HG03460 (cell line): ENCODE results near the gene NOXO1.
"Not testable (repeated sequence)": the region's sequence is repeated elsewhere in the genome, so short reads cannot be mapped to it uniquely, and the experiment has no call there.

Source experiments
- ATAC-seq: cut with Tn5 transposase; IDR thresholded peaks from one replicate; pipeline ENCODE4 v1.9.1; 2021; ENCODE audit not compliant: unreplicated experiment

NOXO1 gene

DNA sequence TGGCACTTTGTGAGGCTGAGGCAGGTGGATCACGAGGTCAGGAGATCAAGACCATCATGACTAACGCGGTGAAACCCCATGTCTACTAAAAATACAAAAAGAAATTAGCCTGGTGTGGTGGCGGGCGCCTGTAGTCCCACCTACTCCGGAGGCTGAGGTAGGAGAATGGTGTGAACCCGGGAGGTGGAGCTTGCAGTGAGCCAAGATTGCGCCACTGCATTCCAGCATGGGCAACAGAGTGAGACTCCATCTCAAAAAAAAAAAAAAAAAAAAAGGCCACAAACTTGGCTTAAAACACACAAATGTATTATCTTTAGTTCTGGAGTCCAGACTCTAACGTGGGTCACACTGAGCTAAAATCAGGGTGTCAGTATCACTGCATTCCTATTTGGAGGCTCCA lies 30.5 kb upstream of the NOXO1 start:
- ATAC-seq = not testable (repeated sequence)

- peak; percentile 59 for ATAC-seq
These were observed 28.7 kb upstream of the NOXO1 start, which contains the start of gene ZNF598 for GRCh38 chr16:2009791-2010510. Gene ZNF598 (minus strand): TSS chr16:2009821.

DNA sequence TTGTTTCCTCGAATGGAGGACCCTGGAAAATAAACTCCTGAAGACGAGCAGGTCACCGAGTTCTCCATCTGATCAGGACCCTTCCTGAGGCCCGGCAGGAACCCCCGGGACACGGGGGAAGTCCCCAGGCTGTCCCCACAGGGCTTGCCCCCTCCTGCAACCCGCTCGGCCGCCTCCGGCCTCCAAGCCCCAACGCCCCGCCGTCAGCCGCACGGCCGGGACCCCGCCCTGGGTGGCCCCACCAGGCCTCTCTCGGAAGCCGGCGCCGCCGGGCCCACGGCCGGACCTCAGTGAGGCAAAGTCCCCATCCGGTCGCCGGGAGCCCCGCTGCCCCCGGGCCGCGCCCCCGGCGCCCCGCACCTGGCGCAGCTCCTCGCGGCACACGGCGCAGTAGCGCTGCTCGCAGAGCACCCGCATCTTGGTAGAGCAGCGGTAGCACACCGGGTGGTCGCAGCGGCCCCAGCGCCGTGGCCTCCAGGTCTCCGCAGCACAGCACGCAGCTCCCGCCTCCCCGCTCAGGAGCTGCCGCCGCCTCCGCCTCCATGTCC lies 28.0 kb upstream of the NOXO1 start:
- ATAC-seq = peak; percentile 18

- no peak for ATAC-seq
These were observed 27.4 kb upstream of the NOXO1 start for GRCh38 chr16:2008631-2009163.

- ATAC-seq = no peak
These were observed 26.8 kb upstream of the NOXO1 start for GRCh38 chr16:2008009-2008526.

- ATAC-seq = no peak
These were observed 26.0 kb upstream of the NOXO1 start for GRCh38 chr16:2007081-2007836.

- ATAC-seq = no peak
These were observed 25.0 kb upstream of the NOXO1 start for GRCh38 chr16:2006317-2006716.

GRCh38 chr16:2005646-2006045 lies 24.4 kb upstream of the NOXO1 start:
- ATAC-seq = no peak

GRCh38 chr16:2004795-2005517 lies 23.7 kb upstream of the NOXO1 start:
- no peak for ATAC-seq

DNA sequence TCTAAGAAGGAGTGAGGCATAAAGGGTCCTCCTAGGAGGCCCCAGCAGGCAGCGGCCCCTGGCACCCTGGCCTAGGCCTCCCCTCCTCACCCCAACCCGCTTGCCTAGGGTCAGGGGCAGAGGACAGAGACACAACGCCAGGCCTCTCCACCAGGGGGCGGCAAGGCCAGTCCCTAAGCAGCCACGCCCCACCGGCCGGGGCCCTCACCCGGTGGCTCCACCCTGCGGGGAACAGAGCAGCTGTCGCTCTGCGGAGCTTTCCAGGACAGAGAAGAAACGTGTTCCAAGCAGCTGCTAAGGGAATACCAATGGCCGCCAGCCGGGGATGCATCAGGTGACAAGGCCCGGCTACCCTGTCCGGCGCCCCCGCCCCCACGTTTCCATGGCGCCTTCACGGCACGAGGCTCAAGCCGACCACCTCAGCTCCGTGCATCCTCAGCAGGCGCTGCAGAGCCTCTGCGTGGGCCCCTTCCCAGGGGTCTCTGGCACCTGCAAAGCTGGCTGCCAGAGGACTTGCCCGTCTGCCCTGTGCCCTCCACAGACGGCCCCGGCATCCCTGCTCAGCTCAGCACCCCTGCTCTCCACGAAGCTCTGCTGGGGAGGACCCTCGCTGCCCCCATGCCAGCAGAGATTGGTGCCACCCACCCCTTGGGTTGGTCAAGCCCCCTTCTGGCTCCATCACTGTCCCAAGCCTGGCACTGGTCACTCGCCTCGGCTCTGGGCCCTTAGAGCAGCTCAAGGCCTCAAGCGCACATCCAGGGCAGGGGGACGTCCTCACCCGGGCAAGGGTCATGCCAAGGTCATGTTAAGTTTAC lies 22.8 kb upstream of the NOXO1 start:
- peak; percentile 56 for ATAC-seq

DNA sequence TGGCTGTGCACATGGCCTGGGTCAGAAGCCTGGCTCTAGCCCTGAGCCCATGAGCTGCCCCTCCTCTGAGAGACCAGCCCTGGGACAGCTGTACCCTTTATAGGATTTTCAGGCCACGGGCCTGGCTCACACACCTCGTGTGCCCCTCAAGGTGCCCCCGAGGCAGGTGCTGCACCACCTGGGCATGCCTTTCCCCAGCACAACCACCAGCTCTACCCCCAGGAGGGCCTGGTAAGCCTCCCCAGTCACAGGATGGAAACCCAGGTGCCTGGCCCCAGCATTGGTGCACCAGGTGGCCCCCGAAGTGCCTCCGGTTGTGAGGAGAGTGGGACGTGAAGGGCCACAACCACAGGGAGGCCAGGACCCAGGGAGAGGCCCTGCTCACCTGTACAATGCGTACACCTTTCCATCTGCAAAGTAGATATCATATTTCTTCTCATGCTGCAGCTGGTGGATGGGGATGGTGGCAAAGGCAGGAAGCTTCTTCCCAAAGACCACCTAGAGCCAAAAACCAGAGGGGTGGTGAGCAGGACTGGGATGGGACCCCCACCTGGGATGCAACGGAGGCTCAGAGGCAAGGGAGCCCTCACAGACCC lies 22.1 kb upstream of the NOXO1 start:
- ATAC-seq = no peak

- no peak for ATAC-seq
These were observed 21.3 kb upstream of the NOXO1 start for GRCh38 chr16:2002406-2003230.

DNA sequence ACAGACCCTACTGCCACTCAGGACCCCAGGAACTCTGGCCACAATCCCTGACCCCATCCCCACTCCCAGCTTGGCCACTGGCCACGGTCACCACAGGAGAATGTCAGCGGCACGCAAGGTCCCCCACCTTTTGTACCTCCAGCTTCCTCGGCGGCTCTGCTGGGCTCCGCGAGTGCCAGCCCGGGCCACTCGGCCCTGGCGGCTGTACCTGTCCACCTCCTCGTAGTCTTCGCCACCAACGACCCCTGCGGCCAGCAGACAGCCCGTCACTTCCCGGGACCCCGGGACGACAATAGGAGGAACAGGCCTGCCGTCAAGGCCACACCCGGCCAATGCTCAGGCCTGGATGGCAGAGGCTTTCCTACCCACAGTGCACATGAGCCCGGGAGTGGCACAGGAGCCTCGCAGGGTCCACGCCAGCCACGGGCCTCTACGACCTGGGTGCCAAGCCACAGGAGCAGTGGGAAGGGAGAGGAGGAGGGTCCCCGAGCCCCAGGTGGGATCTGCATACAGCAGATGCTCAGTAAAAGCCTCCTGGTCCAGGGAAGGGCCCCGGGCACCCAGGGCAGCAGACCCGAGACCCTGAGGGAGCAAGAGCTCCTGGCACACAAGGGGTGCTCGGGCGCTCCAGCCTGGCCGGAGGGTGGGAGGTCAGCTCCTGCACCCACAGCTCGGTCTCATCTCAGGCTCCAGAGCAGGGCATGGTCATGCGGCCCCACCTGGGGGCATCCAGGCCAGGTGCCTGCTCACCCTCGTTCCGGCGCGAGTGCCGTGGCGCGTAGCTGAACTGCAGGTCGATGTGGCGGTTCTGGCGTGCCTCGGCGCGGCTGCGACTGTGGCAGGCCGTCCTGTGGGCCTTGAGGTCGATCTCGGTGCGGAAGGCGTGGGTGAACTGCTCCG lies 20.4 kb upstream of the NOXO1 start:
- ATAC-seq = no peak

DNA sequence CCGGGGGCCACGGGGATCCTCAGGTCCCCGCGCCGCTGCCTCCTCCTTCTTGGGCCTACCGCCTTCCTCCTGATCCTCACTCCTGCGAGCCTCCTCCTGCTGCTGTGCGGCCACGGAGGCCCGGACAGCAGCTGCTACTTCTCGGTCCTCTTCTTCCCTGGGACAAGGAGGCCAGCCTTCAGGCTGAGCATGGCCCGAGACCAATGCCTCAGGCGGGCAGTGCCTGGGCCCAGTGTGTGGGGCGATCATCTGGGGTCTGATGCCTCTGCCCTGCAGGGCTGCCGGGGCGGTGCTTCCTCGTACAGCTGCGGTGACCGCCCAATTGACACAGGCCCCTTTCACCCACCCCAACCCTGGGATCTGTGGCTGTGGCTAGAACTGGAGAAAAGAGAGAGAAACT lies 19.8 kb upstream of the NOXO1 start:
- ATAC-seq = no peak

DNA sequence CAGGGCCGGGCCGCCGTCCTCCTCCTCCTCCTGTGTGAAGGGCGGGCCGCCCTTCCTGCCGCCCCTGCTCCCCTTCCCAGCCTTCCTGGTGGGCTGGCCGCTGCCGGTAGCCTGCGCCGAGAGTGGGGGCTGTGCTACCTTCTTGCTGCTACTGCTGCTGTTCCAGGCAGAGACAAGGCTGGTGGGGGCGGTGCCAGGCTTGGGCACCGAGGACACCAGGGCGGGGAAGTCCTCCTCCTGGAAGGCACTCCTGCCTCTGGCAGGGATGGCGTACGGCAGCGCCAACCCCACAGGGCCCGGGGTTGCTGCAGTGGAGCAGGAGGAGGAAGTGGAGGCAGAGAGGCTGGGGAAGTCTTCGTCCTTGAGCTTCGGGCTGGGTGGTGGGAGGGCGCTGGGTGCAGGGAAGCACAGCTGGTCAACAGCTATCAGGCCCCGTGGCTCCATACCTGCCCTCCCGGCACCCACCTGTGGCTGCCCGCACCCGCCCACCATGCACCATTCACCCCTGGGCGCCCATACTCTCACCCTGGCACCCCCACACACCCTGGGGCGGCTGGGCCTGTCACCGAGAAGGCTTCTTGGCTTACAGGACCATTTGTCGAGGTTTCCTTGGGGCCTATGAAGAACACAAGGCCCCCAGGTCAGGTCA lies 18.7 kb upstream of the NOXO1 start:
- ATAC-seq = no peak

DNA sequence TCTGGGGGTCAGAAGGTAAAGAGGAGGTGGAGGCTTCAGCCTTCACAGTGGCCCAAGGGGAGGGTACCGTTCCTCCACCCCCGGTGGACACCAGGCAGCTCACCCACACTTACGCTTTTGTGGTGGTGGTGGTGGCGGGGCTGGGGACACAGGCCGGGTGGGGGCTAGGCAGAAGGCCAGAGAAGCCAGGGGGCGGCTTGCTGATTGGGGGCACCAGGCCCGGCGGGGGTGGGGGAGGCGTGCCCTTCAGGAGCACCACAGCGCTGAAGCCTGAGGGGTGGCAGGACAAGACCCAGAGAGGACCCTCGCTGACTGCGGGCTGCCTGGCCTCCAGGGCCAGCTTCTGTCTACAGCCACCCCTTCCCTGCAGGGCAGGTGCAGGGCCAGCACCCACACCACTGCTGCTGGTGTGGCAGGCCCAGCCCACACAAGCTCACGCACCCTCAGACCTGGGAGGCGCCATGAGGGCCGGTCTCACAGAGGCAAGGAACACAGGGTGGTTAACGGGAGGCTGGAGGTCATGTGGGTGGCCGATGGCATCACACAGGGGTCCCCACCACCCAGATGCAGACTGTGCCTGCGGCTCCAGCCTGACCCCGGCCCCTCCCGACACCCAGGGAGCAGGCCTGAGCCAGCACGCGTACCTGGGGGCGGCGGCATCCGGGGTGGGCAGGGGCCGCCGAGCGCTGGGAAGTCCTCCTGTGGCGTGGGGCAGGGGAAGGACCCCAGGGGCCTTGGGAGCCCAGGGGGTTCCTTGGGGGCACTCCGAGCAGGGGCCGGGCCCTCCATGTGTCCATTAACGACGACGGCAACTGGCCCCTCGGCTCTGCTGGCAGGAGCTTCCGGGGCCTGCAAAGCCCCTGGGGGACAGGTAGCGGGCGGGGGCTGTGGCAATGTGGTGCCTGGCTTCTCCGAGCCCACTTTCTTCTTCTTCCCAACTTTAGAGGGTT lies 17.9 kb upstream of the NOXO1 start:
- no peak for ATAC-seq
